MM.1S (cell line): Measurements from ENCODE around the gene KCNJ18.
"Not testable (repeated sequence)": the region's sequence is repeated elsewhere in the genome, so short reads cannot be mapped to it uniquely, and the experiment has no call there.

Experiments
- DNase-seq: peaks from one replicate; pipeline ENCODE4 v3.0.0-alpha.2; 2015
- H2AFZ ChIP-seq: fragments of 300-600 bp; sonication (generic); 2 replicates; pipeline ENCODE4 v1.6.0; 2016; ENCODE audit warnings: antibody characterized with exemption, low read length
- H3F3A ChIP-seq: fragments of 300-600 bp; sonication (generic); 2 replicates; pipeline ENCODE4 v1.6.1; 2016; ENCODE audit warnings: mild to moderate bottlenecking, antibody characterized with exemption, low read length, moderate library complexity, mixed read lengths; ENCODE audit not compliant: insufficient read depth
- H3K27ac ChIP-seq: fragments of 300-600 bp; sonication (generic); 2 replicates; pipeline ENCODE4 v1.5.1; 2016; ENCODE audit warnings: mild to moderate bottlenecking, low read length
- H3K27me3 ChIP-seq: fragments of 300-600 bp; sonication (generic); replicated peaks from 2 replicates; pipeline ENCODE4 v1.6.0; 2016; ENCODE audit warnings: low read length; ENCODE audit not compliant: insufficient read depth
- H3K36me3 ChIP-seq: fragments of 300-600 bp; sonication (generic); replicated peaks from 2 replicates; pipeline ENCODE4 v1.6.1; 2016; ENCODE audit warnings: mild to moderate bottlenecking, low read length, mixed read lengths; ENCODE audit not compliant: insufficient read depth
- H3K4me1 ChIP-seq: fragments of 300-600 bp; sonication (generic); 2 replicates; pipeline ENCODE4 v1.6.1; 2016; ENCODE audit warnings: low read length, mixed read lengths
- H3K4me2 ChIP-seq: fragments of 300-600 bp; sonication (generic); 2 replicates; pipeline ENCODE4 v1.6.0; 2016; ENCODE audit warnings: low read depth, low read length
- H3K4me3 ChIP-seq: fragments of 300-600 bp; sonication (generic); 2 replicates; pipeline ENCODE4 v1.5.1; 2016; ENCODE audit warnings: low read length, mixed read lengths
- H3K79me2 ChIP-seq: fragments of 300-600 bp; sonication (generic); 2 replicates; pipeline ENCODE4 v1.6.1; 2016; ENCODE audit warnings: mixed run types, low read length, mixed read lengths
- H3K9ac ChIP-seq: fragments of 300-600 bp; sonication (generic); 2 replicates; pipeline ENCODE4 v1.6.1; 2016; ENCODE audit warnings: low read length, mixed read lengths
- H3K9me2 ChIP-seq: fragments of 300-600 bp; sonication (generic); replicated peaks from 2 replicates; pipeline ENCODE4 v1.6.1; 2016; ENCODE audit warnings: mild to moderate bottlenecking, low read length, mixed read lengths; ENCODE audit not compliant: insufficient read depth
- H3K9me3 ChIP-seq: fragments of 300-600 bp; sonication (generic); replicated peaks from 2 replicates; pipeline ENCODE4 v1.6.1; 2016; ENCODE audit warnings: mild to moderate bottlenecking, low read length, mixed read lengths; ENCODE audit not compliant: insufficient read depth
- H4K20me1 ChIP-seq: fragments of 300-600 bp; sonication (generic); 2 replicates; pipeline ENCODE4 v1.6.1; 2016; ENCODE audit warnings: mild to moderate bottlenecking, low read length, moderate library complexity, mixed read lengths; ENCODE audit not compliant: insufficient read depth

The KCNJ18 gene

GRCh38 chr17:21668746-21669508 is 23.4 kb upstream of the KCNJ18 start:
- not testable (repeated sequence) for H3K4me1 ChIP-seq, H4K20me1 ChIP-seq, H3K79me2 ChIP-seq, H3K27me3 ChIP-seq, H3K27ac ChIP-seq, DNase-seq, H3K4me2 ChIP-seq, H3K36me3 ChIP-seq, H3K9ac ChIP-seq, H3K9me2 ChIP-seq, H3K4me3 ChIP-seq, H3F3A ChIP-seq, H2AFZ ChIP-seq, H3K9me3 ChIP-seq

GRCh38 chr17:21669616-21670360 is 22.5 kb upstream of the KCNJ18 start:
- H3K9me3 ChIP-seq, H3K4me1 ChIP-seq, H3K36me3 ChIP-seq, H4K20me1 ChIP-seq, H3K9me2 ChIP-seq, H3K4me3 ChIP-seq, H3K4me2 ChIP-seq, H3K79me2 ChIP-seq, H3K27ac ChIP-seq, H3F3A ChIP-seq, H3K27me3 ChIP-seq, DNase-seq, H2AFZ ChIP-seq, H3K9ac ChIP-seq: not testable (repeated sequence)

DNA sequence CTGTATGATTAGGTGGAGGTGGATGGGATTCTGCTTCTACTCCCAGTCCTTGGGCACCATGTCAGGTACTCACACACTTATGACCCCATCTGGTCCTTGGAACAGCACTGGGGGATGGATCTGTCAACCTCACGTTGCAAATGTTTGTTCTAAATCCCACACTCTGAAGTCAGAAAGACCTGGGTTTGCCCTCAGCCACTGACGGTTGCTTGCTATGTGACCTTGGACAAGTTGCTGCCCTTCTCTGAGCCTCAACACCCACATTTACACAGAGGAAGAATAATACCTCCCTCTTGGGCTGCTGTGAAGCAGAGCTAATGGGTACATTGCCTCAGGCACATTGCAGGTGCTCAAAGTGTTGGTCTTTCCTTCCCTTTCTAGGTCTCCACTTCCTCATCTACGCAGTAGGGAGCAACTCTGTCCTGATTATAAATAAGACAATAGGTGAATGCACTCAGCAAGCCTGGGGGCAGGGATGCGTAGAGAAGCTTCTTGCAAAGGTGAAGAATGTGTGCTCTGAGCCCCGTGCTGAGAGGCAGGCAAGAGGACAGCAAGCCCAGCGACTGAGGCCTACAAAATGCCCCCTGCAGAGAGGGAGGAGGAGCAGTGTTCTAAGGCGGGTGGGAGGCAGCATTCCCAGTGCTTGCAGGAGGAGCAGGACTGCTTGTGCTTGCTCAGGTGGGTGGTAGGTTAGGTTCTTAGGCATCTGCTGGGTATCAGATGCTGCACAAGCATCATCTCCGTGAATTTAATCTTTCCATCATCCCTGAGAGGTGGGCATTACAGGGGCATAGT is 21.8 kb upstream of the KCNJ18 start:
- H3K4me2 ChIP-seq, H3K9me3 ChIP-seq, H4K20me1 ChIP-seq, H3K27me3 ChIP-seq, H3K27ac ChIP-seq, H3K36me3 ChIP-seq, H2AFZ ChIP-seq, H3K9ac ChIP-seq, H3K4me3 ChIP-seq, H3K9me2 ChIP-seq, H3K79me2 ChIP-seq, DNase-seq, H3K4me1 ChIP-seq, H3F3A ChIP-seq: not testable (repeated sequence)

GRCh38 chr17:21671437-21671836 is 20.9 kb upstream of the KCNJ18 start:
- not testable (repeated sequence) for H3K9me2 ChIP-seq, H3K4me2 ChIP-seq, H3K9ac ChIP-seq, H3K36me3 ChIP-seq, H3K27me3 ChIP-seq, H4K20me1 ChIP-seq, H2AFZ ChIP-seq, H3K27ac ChIP-seq, DNase-seq, H3K9me3 ChIP-seq, H3K4me1 ChIP-seq, H3K79me2 ChIP-seq, H3F3A ChIP-seq, H3K4me3 ChIP-seq

- not testable (repeated sequence) for H3K4me2 ChIP-seq, DNase-seq, H3K9me3 ChIP-seq
Observed at GRCh38 chr17:21671871-21672270, 20.5 kb upstream of the KCNJ18 start.

DNA sequence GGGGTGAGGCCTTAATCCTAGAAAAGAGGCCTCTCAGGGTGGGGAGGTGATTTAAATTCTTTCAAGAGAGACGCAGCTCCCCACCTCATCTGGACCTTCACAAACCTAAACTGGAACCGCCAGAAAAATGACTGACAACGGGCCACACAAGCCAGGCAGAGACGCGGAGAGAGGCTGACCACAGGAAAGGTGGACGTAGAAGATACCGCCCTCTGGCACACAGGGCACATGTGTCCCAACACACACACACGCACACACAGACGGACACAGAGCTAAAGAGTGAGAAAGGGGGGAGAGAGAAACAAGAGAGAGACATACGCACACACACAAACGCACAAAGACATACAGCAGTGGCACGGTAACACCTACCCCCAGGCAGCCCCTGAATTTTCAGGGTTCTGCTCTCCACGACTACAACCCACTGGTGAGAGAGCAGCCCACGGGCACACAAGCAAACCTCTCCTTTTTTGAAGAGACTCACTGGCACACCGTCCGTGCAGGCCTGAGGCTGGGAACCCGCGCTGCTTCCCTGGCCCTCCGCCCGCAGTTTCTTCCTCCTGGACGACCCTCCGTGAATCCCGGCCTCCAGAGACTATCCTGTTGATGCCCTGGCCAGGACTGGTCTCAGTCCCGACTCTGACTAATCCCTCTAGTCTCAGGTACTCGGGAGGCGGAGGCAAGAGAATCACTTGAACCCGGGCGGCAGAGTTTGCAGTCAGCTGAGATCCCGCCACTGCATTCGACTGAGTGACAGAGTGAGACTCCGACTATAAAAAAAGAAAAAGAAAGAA is 18.7 kb upstream of the KCNJ18 start:
- H3K4me3 ChIP-seq, H3K4me2 ChIP-seq, H4K20me1 ChIP-seq, H2AFZ ChIP-seq, H3K27ac ChIP-seq, H3K9ac ChIP-seq, H3K79me2 ChIP-seq, H3K36me3 ChIP-seq, DNase-seq, H3K27me3 ChIP-seq, H3K9me2 ChIP-seq, H3K4me1 ChIP-seq, H3F3A ChIP-seq, H3K9me3 ChIP-seq: not testable (repeated sequence)

More at GRCh38 chr17:21671871-21672270, 20.5 kb upstream of the KCNJ18 start:
- not testable (repeated sequence) for H3K79me2 ChIP-seq, H3K27me3 ChIP-seq, H3K36me3 ChIP-seq, H3K4me3 ChIP-seq, H3K4me1 ChIP-seq, H4K20me1 ChIP-seq, H2AFZ ChIP-seq, H3K9ac ChIP-seq, H3K27ac ChIP-seq, H3F3A ChIP-seq, H3K9me2 ChIP-seq
